ENCODE data around the gene CARS1.
"Not testable (repeated sequence)": the region's sequence is repeated elsewhere in the genome, so short reads cannot be mapped to it uniquely, and the experiment has no call there.

The CARS1 gene

DNA sequence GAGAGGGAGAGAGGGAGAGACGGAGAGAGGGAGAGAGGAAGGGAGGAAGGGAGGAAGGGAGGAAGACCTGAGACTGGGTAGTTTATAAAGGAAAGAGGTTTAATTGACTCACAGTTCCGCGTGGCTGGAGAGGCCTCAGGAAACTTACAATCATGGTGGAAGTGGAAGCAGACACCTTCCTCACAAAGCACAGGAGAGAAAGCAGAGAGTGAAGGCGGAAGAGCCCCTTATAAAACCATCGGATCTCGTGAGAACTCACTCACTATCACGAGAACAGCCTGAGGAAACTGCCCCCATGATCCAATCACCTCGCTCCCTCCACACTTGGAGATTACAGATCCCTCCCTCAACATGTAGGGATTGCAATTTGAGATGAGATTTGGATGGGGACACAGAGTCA, 12.2 kb upstream of the CARS1 start:
- Histone ChIP-seq H3K4me2 (ENCODE audit: low read length) (no peak overlapping the region), H3F3A (ENCODE audit: control insufficient read depth, insufficient read depth) (no peaks in the 10 kb centered on the region), H3K79me2 (ENCODE audit: control insufficient read depth, low read length) (no peaks in the 10 kb centered on the region), H3K9me2 (replicated peaks; ENCODE audit: control insufficient read depth, low read length) (no peaks in the 10 kb centered on the region), H3K36me3 (ENCODE audit: control insufficient read depth, low read length) (no peaks in the 10 kb centered on the region), H3K9me3 (ENCODE audit: control insufficient read depth, insufficient read depth, low read length) (no peaks in the 10 kb centered on the region), H3K4me3 (ENCODE audit: low read length) (no peak overlapping the region), H3K4me1 (ENCODE audit: control insufficient read depth, low read length) (no peaks in the 10 kb centered on the region), H4K20me1 (ENCODE audit: control insufficient read depth, insufficient read depth, low read depth, low read length) (no peaks in the 10 kb centered on the region), H3K27me3 (ENCODE audit: control insufficient read depth, low read length) (peaks cover 4% of the 10 kb centered on the region; the same call in 1 of the 2 replicates), H3K27ac (ENCODE audit: low read depth, low read length) (no peak overlapping the region)
- TF ChIP-seq CTCF (IDR thresholded peaks at IDR 0.05; ENCODE audit: low read depth, low read length, poor library complexity, severe bottlenecking) = no peak
- TF ChIP-seq EZH2phosphoT487 (IDR thresholded peaks at IDR 0.05; ENCODE audit: borderline replicate concordance, low read length) = no peak

GRCh38 chr11:3066308-3066707, 9.1 kb upstream of the CARS1 start:
- not testable (repeated sequence) for H3F3A ChIP-seq (ENCODE audit: control insufficient read depth, insufficient read depth); H3K9me3 ChIP-seq (ENCODE audit: control insufficient read depth, insufficient read depth, low read length); H3K27ac ChIP-seq (ENCODE audit: low read depth, low read length); H3K4me2 ChIP-seq (ENCODE audit: low read length); H3K36me3 ChIP-seq (ENCODE audit: control insufficient read depth, low read length); H4K20me1 ChIP-seq (ENCODE audit: control insufficient read depth, insufficient read depth, low read depth, low read length); H3K4me1 ChIP-seq (ENCODE audit: control insufficient read depth, low read length); H3K79me2 ChIP-seq (ENCODE audit: control insufficient read depth, low read length); H3K27me3 ChIP-seq (ENCODE audit: control insufficient read depth, low read length); H3K9me2 ChIP-seq (replicated peaks; ENCODE audit: control insufficient read depth, low read length); H3K4me3 ChIP-seq (ENCODE audit: low read length)

DNA sequence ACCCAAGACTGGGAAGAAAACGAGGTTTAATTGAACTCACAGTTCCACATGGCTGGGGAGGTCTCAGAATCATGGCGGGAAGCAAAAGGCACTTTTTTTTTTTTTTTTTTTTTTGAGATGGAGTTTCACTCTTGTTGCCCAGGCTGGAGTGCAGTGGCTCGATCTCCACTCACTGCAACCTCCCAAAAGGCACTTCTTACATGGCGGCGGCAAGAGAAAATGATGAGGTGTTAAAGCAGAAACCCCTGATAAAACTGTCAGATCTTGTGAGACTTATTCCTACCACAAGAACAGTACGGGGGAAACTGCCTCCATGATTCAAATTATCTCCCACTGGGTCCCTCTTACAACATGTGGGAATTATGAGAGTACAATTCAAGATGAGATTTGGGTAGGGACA, 7.5 kb upstream of the CARS1 start:
- not testable (repeated sequence) for H3K79me2 ChIP-seq (ENCODE audit: control insufficient read depth, low read length); H3K9me2 ChIP-seq (replicated peaks; ENCODE audit: control insufficient read depth, low read length); H3K4me2 ChIP-seq (ENCODE audit: low read length); H3K4me3 ChIP-seq (ENCODE audit: low read length); H3F3A ChIP-seq (ENCODE audit: control insufficient read depth, insufficient read depth); H3K27ac ChIP-seq (ENCODE audit: low read depth, low read length); H3K27me3 ChIP-seq (ENCODE audit: control insufficient read depth, low read length); H4K20me1 ChIP-seq (ENCODE audit: control insufficient read depth, insufficient read depth, low read depth, low read length); H3K4me1 ChIP-seq (ENCODE audit: control insufficient read depth, low read length); H3K36me3 ChIP-seq (ENCODE audit: control insufficient read depth, low read length); H3K9me3 ChIP-seq (ENCODE audit: control insufficient read depth, insufficient read depth, low read length)

DNA sequence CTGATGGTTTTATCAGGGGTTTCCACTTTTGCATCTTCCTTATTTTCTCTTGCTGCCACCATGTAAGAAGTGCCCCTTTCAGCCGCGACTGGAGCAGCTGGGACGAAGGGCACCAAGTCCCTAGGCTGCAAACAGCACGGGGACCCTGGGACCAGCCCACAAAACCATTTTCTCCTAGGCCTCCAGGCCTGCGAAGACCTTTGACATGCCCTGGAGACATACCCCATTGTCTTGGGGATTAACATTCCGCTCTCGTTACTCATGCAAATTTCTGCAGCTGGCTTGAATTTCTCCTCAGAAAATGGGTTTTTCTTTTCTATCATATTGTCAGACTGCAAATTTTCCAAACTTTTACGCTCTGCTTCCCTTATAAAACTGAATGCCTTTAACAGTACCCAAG, 6.7 kb upstream of the CARS1 start:
- not testable (repeated sequence) for H3K27ac ChIP-seq (ENCODE audit: low read depth, low read length); H3K36me3 ChIP-seq (ENCODE audit: control insufficient read depth, low read length); H3K4me2 ChIP-seq (ENCODE audit: low read length); H3K9me2 ChIP-seq (replicated peaks; ENCODE audit: control insufficient read depth, low read length); H4K20me1 ChIP-seq (ENCODE audit: control insufficient read depth, insufficient read depth, low read depth, low read length); H3K4me3 ChIP-seq (ENCODE audit: low read length); H3K27me3 ChIP-seq (ENCODE audit: control insufficient read depth, low read length); H3K79me2 ChIP-seq (ENCODE audit: control insufficient read depth, low read length); H3F3A ChIP-seq (ENCODE audit: control insufficient read depth, insufficient read depth); H3K4me1 ChIP-seq (ENCODE audit: control insufficient read depth, low read length); H3K9me3 ChIP-seq (ENCODE audit: control insufficient read depth, insufficient read depth, low read length)

DNA sequence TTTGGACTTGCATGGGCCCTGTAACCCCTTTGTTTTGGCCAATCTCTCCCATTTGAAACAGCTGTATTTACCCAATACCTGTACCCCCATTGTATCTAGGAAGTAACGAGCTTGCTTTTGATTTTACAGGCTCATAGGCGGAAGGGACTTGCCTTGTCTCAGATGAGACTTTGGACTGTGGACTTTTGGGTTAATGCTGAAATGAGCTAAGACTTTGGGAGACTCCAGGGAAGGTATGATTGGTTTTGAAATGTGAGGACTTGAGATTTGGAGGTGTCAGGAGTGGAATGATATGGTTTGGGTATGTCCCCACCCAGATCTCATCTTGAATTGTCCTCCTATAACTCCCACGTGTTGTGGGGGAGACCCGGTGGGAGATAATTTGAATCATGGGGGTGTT, 6.2 kb upstream of the CARS1 start:
- H3K9me2 ChIP-seq (replicated peaks; ENCODE audit: control insufficient read depth, low read length); H3K9me3 ChIP-seq (ENCODE audit: control insufficient read depth, insufficient read depth, low read length); H3K36me3 ChIP-seq (ENCODE audit: control insufficient read depth, low read length); H4K20me1 ChIP-seq (ENCODE audit: control insufficient read depth, insufficient read depth, low read depth, low read length); H3K27ac ChIP-seq (ENCODE audit: low read depth, low read length); H3K27me3 ChIP-seq (ENCODE audit: control insufficient read depth, low read length); H3F3A ChIP-seq (ENCODE audit: control insufficient read depth, insufficient read depth); H3K4me1 ChIP-seq (ENCODE audit: control insufficient read depth, low read length); H3K4me3 ChIP-seq (ENCODE audit: low read length); H3K79me2 ChIP-seq (ENCODE audit: control insufficient read depth, low read length); H3K4me2 ChIP-seq (ENCODE audit: low read length): not testable (repeated sequence)

Data from DOHH2 (cell line).